ENCODE measurements around the gene IRF2BP2. TPM values are rescaled to one million over a fixed set of nuclear protein-coding genes. Genes with fewer than 3 reads are reported as not detected.
"Not testable (repeated sequence)": the region's sequence is repeated elsewhere in the genome, so short reads cannot be mapped to it uniquely, and the experiment has no call there.

Gene IRF2BP2
- polyA plus RNA-seq (ENCODE audit: insufficient read length) = 74.6 TPM

GRCh38 chr1:234610061-234610665, at the start of gene IRF2BP2:
IRF2BP2 (minus strand) TSS chr1:234610178; CDS start chr1:234609494, 684 bp downstream.
- no peak for DNase-seq (ENCODE audit: low read depth)

GRCh38 chr1:234659538-234659937, 49.6 kb upstream of the IRF2BP2 start:
- DNase-seq (ENCODE audit: low read depth) = no peak

DNA sequence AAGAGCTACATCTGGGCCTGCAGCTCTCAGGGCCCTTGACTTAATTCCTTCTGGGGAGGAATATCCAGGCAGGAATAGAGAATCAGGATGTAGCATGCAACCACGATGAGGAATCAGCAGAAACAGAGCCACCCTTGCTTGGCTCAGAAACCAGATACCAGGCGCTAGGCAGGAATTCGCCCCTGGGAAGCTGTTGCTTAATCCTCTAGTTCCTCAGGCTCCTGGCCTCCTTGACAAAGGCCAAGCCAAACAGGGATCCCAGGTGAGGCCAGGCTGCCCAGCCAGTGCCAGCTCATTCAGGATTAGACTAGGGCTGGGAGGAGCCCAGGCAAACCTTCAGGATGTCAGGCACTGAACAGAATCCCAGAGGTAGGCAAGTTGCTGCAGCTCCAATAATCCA, 48.2 kb upstream of the IRF2BP2 start:
- DNase-seq (ENCODE audit: low read depth) = no peak

DNA sequence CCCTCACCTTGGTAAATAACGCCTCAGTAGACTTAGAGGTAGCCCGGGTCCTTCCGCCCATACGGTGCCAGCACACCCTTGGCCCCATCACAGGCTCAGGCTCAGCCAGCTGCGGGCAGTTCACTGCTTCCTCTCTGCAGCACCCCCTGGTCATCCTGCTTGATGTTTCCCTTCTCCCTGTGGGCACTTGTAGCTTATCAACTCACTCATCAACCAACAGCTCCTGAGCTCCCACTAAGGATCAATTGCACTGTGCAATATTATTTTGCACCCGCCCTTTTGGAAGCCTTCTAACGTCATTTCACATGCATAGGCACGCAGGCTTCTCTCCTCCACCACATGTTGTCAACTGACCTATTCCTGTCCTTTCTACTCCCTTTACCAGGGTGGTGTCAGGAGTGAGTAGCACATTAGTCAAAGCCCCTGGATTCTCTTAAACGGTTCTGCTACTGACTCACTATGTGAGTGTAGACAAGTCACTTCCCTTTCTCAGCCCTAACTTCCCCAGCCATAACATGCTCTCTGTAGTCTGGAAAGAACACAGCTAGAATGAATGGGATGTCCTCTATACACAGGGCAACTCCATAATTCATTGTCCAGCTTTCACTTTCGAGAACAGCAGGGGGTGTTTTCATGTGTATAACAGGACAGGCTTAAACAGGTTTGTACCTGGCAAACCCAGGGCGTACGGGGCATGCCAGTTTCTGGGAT, 47.1 kb upstream of the IRF2BP2 start:
- no peak for DNase-seq (ENCODE audit: low read depth)

GRCh38 chr1:234656070-234656895, 46.3 kb upstream of the IRF2BP2 start:
- no peak for DNase-seq (ENCODE audit: low read depth)

- DNase-seq (ENCODE audit: low read depth) = no peak
These were observed 45.5 kb upstream of the IRF2BP2 start for GRCh38 chr1:234655328-234656069.

- no peak for DNase-seq (ENCODE audit: low read depth)
These were observed 44.2 kb upstream of the IRF2BP2 start for GRCh38 chr1:234654002-234654733.

- DNase-seq (ENCODE audit: low read depth) = no peak
These were observed 39.6 kb upstream of the IRF2BP2 start for GRCh38 chr1:234649432-234650081.

- no peak for DNase-seq (ENCODE audit: low read depth)
These were observed 37.8 kb upstream of the IRF2BP2 start for GRCh38 chr1:234647758-234648157.

- DNase-seq (ENCODE audit: low read depth) = no peak
These were observed 37.3 kb upstream of the IRF2BP2 start for GRCh38 chr1:234647245-234647644.

DNA sequence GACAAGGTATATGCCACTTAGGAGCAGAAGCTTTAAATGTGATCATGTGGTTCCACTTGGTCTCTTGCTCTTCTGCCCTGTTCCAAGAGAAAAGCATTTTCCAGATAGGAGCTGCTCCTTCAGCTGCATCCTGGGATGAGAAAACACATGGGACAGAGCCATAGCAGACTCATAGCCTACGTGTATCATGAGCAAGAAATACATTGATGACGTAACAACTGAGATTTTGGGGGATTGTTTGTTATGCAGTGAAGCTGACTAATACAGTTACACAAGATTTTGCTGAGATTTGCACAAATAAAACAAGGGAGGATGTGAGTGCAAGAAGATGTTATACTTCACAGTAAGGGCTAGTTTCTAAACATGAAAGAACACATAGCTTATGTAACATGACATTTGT, 36.0 kb upstream of the IRF2BP2 start:
- DNase-seq (ENCODE audit: low read depth) = no peak

GRCh38 chr1:234645474-234645953, 35.5 kb upstream of the IRF2BP2 start:
- DNase-seq (ENCODE audit: low read depth) = no peak

- no peak for DNase-seq (ENCODE audit: low read depth)
These were observed 35.0 kb upstream of the IRF2BP2 start for GRCh38 chr1:234644928-234645327.

DNA sequence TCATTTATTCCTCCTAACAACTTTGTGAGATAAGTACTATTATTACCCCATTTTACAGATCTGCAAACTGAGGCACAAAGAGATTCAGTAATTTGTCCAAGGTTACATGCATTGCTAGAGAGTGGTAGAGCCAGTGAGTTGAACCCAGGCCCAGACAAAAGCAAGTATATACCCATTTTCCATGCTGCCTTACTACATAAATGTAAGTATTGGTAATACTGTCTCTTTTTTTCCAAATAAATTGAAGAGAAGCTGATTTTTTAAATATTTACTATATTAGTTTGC, 33.8 kb upstream of the IRF2BP2 start:
- DNase-seq (ENCODE audit: low read depth) = no peak

DNA sequence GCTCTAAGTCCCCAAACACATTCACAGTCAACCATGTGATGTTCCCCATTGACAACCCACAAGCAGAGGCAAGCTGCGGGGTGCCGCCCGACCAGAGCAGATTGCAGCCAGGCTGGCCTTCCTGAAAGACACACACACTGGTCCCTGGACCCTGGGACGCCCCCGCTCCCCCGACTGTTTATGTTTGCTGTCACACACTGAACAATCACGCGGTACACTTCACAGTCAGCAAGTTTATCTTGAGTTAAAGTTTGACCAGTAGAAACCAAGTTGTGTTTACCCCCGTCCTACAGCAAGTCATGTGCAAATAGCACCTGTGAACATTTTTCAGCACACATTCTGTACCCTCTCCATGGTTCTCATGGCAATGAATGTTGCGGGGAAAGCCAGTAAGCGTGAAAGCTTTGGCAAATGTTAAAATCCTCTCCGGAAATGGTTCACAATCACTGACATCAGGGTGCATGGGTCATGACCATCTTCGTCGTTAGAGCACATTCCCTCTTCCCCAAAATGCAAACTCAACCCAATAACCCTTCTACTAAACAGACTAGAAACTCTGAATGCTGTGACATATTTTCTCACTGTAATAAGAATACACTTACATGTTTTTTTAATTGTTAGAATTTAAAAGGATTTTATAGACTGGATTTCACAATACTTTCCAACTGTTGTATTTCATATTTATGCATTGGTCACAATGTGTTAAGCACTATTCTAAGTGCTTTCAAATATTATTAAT, 33.3 kb upstream of the IRF2BP2 start:
- DNase-seq (ENCODE audit: low read depth) = no peak

DNA sequence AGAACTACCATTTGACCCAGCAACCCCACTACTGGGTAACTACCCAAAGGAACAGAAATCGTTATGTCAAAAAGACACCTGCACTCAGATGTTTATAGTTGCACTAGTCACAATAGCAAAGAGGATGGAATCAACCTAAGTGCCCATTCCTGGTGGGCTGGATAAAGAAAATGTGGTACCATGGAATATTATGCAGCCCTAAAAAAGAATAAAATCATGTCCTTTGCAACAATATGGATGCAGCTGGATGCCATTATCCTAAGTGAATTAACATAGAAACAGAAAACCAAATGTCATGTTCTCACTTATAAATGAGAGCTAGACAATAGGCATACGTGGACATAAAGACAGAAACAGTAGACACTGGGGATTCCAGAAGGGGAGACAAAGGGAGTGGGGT, 32.5 kb upstream of the IRF2BP2 start:
- no peak for DNase-seq (ENCODE audit: low read depth)

- no peak for DNase-seq (ENCODE audit: low read depth)
These were observed 30.0 kb upstream of the IRF2BP2 start for GRCh38 chr1:234639961-234640360.

- no peak for DNase-seq (ENCODE audit: low read depth)
These were observed 29.1 kb upstream of the IRF2BP2 start for GRCh38 chr1:234638832-234639799.

DNA sequence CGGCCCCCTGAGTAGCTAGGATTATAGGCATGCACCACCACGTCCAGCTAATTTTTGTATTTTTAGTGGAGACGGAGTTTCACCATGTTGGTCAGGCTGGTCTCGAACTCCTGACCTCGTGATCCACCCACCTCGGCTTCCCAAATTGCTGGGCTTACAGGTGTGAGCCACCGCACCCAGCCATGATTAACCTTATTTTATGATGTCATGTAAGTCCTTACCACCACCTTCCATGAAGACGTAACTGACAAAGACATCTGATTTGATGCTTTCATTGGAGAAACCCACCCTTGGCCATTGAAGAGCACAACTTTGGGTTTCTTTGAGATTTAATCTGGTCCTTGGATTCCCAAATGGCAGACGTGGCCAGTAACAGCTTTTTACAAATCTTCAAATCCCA, 24.9 kb upstream of the IRF2BP2 start:
- DNase-seq (ENCODE audit: low read depth) = not testable (repeated sequence)
